VCaP (cell line): ENCODE measurements around the gene NAA15.
A peak's percentile ranks its signal among the peaks of the same experiment; 100 is the strongest.
"Not testable (repeated sequence)": the region's sequence is repeated elsewhere in the genome, so short reads cannot be mapped to it uniquely, and the experiment has no call there.

Source experiments
- H3K27ac ChIP-seq: fragments of 450-650 bp; 2 replicates; pipeline ENCODE4 v1.5.1; 2017
- TF ChIP-seq, protein P1 (sequence below): fragments of 450-650 bp; conservative IDR thresholded peaks from 2 replicates; pipeline ENCODE4 v1.5.1; 2017; ENCODE audit warnings: mild to moderate bottlenecking, moderate library complexity

Gene NAA15

DNA sequence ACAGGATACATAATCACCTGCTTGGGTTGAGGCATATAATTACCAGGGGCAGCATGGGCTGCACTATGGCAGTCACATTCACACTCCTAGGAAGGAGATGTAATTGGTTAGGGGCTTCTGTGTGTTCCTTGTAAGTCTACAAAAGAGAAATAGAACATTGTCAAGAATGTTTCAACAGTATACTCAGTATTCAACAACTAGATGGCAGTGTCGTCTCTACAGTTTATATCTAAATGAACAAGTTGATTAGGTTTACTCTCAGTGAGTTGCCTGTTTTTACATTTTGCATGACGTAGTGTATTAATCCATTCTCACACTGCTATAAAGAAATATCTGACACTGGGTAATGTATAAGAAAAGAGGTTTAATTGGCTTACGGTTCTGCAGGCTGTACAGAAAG, 102.2 kb downstream of the NAA15 start:
- H3K27ac ChIP-seq = no peak overlapping the region
- TF ChIP-seq, protein P1, sequence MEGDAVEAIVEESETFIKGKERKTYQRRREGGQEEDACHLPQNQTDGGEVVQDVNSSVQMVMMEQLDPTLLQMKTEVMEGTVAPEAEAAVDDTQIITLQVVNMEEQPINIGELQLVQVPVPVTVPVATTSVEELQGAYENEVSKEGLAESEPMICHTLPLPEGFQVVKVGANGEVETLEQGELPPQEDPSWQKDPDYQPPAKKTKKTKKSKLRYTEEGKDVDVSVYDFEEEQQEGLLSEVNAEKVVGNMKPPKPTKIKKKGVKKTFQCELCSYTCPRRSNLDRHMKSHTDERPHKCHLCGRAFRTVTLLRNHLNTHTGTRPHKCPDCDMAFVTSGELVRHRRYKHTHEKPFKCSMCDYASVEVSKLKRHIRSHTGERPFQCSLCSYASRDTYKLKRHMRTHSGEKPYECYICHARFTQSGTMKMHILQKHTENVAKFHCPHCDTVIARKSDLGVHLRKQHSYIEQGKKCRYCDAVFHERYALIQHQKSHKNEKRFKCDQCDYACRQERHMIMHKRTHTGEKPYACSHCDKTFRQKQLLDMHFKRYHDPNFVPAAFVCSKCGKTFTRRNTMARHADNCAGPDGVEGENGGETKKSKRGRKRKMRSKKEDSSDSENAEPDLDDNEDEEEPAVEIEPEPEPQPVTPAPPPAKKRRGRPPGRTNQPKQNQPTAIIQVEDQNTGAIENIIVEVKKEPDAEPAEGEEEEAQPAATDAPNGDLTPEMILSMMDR = no peak; the same call in 1 of the 2 replicates

DNA sequence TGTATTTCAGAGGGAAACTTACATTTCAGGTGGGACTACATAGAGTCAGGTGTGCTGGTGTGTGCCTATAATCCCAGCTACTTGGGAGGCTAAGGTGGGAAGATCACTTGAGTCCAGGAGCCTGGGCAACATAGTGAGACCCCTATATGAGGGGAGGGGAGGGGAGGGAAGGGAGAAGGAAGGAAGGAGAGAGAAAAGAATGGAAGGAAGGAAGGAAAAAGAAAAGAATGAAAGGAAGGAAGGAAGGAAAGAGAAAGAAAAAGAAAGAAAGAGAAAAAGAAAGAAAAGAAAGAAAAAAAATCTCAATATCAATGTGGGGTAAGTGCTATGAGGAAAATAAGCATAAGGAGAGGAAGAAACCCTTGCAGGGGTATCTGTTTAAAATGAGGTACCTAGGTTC, 109.0 kb downstream of the NAA15 start:
- TF ChIP-seq, protein P1 = no peak
- no peak overlapping the region for H3K27ac ChIP-seq

DNA sequence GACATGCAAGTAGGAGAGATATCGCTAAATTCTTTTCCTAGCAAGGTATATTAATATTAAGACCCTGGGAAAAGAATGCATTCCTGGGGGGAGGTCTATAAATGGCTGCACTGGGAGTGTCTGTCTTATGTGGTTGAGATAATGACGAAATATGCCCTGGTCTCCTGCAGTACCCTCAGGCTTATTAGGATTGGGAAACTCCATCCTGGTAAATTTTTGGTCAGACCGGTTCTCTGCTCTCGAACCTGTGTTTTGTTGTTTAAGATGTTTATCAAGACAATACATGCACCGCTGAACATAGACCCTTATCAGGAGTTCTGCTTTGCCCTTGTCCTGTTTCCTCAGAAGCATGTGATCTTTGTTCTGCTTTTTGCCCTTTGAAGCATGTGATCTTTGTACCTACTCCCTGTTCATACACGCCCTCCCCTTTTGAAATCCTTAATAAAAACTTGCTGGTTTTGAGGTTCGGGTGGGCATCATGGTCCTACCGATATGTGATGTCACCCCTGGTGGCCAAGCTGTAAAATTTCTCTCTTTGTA, 113.4 kb downstream of the NAA15 start:
- not testable (repeated sequence) for H3K27ac ChIP-seq

DNA sequence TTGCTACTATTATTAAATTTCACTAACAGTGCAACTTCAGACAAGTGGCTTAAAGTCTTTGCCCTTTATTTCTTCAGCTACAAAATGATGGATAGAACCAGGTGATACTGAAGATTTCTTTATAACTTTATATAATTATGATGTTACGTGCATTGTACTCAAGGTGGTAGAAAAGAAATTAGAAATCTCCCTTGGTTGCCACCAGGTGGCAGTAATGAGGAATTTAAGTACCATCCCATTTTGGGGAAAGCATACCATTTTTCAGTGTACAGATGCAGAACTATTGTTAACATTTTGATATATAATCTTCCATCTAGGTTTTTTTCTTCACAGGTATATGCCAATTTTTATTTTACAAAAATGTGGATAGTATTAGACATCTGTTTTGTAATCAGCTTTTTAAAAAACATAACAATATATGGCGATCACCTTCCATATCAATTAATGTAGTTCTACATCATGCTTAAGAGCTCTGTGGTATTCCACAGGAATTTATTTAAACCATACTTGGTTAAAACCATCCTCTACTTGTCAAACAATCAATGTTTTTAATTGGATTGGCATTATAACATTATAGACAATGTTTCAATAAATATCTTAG, 114.9 kb downstream of the NAA15 start:
- TF ChIP-seq, protein P1 = peak; percentile 77
- no peak overlapping the region for H3K27ac ChIP-seq

DNA sequence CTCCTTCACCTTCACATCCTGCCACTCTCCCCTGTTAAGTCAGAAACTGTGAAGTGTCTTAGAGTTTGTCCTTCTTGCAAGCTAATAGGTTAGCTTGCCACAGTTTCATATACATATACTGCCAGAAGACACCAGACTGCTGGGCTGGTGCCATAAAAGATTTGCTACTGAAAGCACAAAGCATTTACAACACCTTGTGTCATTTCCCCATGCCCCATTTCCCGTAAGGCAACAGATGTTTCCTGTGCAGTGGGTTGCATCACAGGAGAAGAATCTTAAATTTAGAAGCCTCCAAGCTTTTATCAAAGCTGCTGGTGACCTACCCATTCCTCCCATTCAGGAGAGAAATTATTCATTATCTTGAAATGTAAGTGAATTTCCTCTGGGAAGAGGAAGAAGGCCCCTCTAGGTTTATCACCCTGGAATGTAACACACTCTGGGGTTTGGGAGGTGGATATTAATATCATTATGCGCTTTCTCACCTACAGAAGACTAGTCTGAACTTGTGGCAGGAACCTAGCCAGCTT, 118.1 kb downstream of the NAA15 start:
- no peak overlapping the region for H3K27ac ChIP-seq
- TF ChIP-seq, protein P1 = no peak

DNA sequence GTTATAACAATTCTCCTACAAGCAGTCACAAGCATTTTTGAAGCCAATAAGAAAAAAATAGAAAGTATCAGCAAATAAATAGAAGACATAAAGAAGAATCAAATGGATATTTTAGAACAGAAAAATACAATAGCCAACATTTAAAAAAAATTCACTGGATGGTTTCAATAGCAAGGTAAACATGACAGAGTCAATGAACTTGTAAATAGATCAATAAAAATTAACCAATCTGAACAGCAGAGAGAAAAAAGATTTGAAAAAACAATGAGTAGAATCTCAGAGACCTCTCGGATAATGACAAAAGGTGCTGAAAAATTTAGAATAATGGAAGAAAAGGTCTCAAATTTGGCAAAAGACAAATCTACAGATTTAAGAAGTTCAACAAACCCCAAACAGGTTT, 119.3 kb downstream of the NAA15 start:
- TF ChIP-seq, protein P1 = no peak
- H3K27ac ChIP-seq = no peak overlapping the region

DNA sequence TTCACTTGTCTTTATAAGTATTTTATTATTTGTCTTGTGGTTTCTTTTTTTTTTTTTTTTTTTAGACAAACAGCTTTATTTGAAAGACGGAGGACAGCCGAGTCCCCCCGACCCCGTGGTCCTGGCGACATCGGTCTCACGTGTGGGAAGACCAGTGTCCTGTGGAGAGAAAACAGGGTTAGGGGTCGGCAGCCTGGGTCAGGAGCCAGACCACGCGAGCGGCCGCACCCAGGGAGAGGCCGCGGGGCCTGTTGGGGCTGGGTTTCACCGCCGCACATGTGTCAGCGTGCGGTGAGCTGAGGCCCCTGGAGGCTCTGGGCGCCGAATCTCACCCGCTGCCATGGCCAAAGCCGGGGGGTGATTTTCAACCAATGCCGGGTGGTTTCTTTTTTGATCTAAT, 134.8 kb downstream of the NAA15 start:
- TF ChIP-seq, protein P1 = no peak
- H3K27ac ChIP-seq = no peak overlapping the region

DNA sequence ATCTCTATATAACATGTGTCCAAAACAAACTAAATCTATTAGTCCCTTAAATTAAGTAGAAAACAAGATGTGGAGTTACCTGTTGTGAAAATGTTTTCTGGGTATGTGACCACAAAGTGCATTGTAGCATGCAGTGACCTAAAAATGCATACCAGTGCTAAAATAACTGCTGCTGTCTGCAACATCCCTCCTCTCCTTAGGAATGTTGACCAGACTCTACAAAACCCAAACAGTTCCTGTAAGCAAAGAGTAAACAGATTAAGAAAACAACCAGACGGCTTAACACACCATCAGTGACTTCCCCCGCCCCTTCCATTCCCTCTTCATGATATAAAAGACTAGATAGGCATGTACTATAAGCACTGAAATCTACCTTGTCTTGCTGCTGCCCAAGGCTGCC, 136.8 kb downstream of the NAA15 start:
- TF ChIP-seq, protein P1 = no peak
- no peak overlapping the region for H3K27ac ChIP-seq
